Activated naive CD8-positive, alpha-beta T cell treated with anti-CD3 and anti-CD28 coated beads, Interleukin-2, amount 10 ng/mL, durations not matched to agents 7 days and 5 days (primary cell): Measurements from ENCODE around the gene MYEOV. TPM values are rescaled to one million over a fixed set of nuclear protein-coding genes. Genes with fewer than 3 reads are reported as not detected.

Experiments used
- ATAC-seq: fragments of 150-1000 bp; cut with Tn5 transposase; one replicate; pipeline ENCODE4 v1.10.0; 2021; ENCODE audit warnings: low read depth, moderate library complexity
- POLR2A ChIA-PET: fragments of 350-600 bp; sonication (Branson Sonifier 250); formaldehyde crosslinking; loops from one replicate; lab custom pipeline; 2021; ENCODE audit warnings: antibody characterized with exemption; lab: Charles Lee
- DNase-seq: peaks from one replicate; pipeline ENCODE4 v3.0.0; 2021
- H3K27ac Mint-ChIP-seq: one replicate; pipeline ENCODE4 v1.8.0; 2022; ENCODE audit warnings: mild to moderate bottlenecking, mixed read lengths
- H3K27me3 Mint-ChIP-seq: one replicate; pipeline ENCODE4 v1.8.0; 2022; ENCODE audit warnings: mild to moderate bottlenecking, moderate library complexity, mixed read lengths
- H3K36me3 Mint-ChIP-seq: one replicate; pipeline ENCODE4 v1.8.0; 2021; ENCODE audit warnings: mild to moderate bottlenecking, mixed read lengths
- H3K4me1 Mint-ChIP-seq: one replicate; pipeline ENCODE4 v1.8.0; 2021; ENCODE audit warnings: mixed read lengths
- H3K4me3 Mint-ChIP-seq: one replicate; pipeline ENCODE4 v1.8.0; 2022; ENCODE audit warnings: mild to moderate bottlenecking, moderate library complexity, mixed read lengths
- H3K9me3 Mint-ChIP-seq: one replicate; pipeline ENCODE4 v1.8.0; 2021; ENCODE audit warnings: mixed read lengths
- total RNA-seq, 2 experiments: library from RNA; stranded (reverse); gene quantifications; one replicate each; pipeline ENCODE4 v1.2.3, GENCODE V29; 2021

Gene MYEOV
- total RNA-seq = not detected

GRCh38 chr11:69293819-69294505, at the start of gene MYEOV:
TSS of gene MYEOV (plus strand) at chr11:69294155. CDS start at chr11:69295355, 1,200 bp downstream.
- no peak for DNase-seq
- POLR2A ChIA-PET = interaction anchor here (1.7 kb wide), 1 partner anchor 349 kb away, joined by 6 read pairs; no protein-coding TSS in a partner anchor
- Mint-ChIP-seq H3K4me1 (peaks cover 27% of the 10 kb centered on the region), H3K27me3 (peaks cover 4% of the 10 kb centered on the region), H3K36me3 (no peaks in the 10 kb centered on the region), H3K4me3 (no peak within 1 kb of the TSS), H3K27ac (peak within 1 kb of the TSS; percentile 58), H3K9me3 (no peaks in the 10 kb centered on the region)
- ATAC-seq = no peak

- POLR2A ChIA-PET = no interaction called here
- ATAC-seq (no peak), DNase-seq (no peak)
- no peak overlapping the region for H3K4me3 Mint-ChIP-seq
- H3K27ac Mint-ChIP-seq = no peak overlapping the region
- peaks cover 8% of the 10 kb centered on the region for H3K27me3 Mint-ChIP-seq
- peaks cover 3% of the 10 kb centered on the region for H3K9me3 Mint-ChIP-seq
- H3K4me1 Mint-ChIP-seq = peaks cover 8% of the 10 kb centered on the region
- H3K36me3 Mint-ChIP-seq = peaks cover 5% of the 10 kb centered on the region
These were observed 49.7 kb upstream of the MYEOV start for GRCh38 chr11:69244266-69244665.

DNA sequence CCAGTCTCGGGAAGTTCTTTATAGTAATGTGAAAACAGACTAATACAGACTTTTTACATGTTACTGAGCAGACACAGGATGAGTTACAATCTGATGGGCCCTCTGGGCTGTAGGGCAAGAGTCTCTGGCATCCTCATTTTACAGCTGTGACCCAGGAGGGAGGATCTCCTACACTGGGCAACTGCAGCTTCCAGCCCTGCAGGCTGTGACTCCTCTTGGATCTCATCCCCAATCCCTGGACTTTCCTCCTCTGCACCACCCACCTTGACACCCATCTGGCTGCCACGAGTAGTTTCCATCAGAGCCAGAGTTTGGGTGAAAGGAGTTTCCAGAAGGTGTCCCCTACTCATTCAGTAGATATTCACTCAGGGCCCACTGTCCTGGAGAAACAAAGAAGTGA, 48.9 kb upstream of the MYEOV start:
- H3K4me1 Mint-ChIP-seq = peaks cover 8% of the 10 kb centered on the region
- H3K27me3 Mint-ChIP-seq = peaks cover 8% of the 10 kb centered on the region
- H3K27ac Mint-ChIP-seq = no peak overlapping the region
- peaks cover 5% of the 10 kb centered on the region for H3K36me3 Mint-ChIP-seq
- peaks cover 3% of the 10 kb centered on the region for H3K9me3 Mint-ChIP-seq
- POLR2A ChIA-PET = no interaction called here
- no peak for ATAC-seq
- no peak overlapping the region for H3K4me3 Mint-ChIP-seq
- no peak for DNase-seq

GRCh38 chr11:69245491-69246345, 48.2 kb upstream of the MYEOV start:
- no peak for DNase-seq
- ATAC-seq = no peak

GRCh38 chr11:69249311-69250185, 44.4 kb upstream of the MYEOV start:
- Mint-ChIP-seq H3K27ac (no peak overlapping the region), H3K27me3 (peaks cover 10% of the 10 kb centered on the region), H3K9me3 (peaks cover 7% of the 10 kb centered on the region), H3K36me3 (no peaks in the 10 kb centered on the region), H3K4me1 (no peaks in the 10 kb centered on the region), H3K4me3 (no peak overlapping the region)
- POLR2A ChIA-PET = no interaction called here
- ATAC-seq = no peak
- DNase-seq = no peak

More at GRCh38 chr11:69245491-69246345, 48.2 kb upstream of the MYEOV start:
- H3K4me1 Mint-ChIP-seq = peaks cover 8% of the 10 kb centered on the region
- no peak overlapping the region for H3K4me3 Mint-ChIP-seq
- peaks cover 8% of the 10 kb centered on the region for H3K27me3 Mint-ChIP-seq
- no peak overlapping the region for H3K27ac Mint-ChIP-seq
- POLR2A ChIA-PET = no interaction called here
- H3K9me3 Mint-ChIP-seq = peaks cover 3% of the 10 kb centered on the region
- peaks cover 5% of the 10 kb centered on the region for H3K36me3 Mint-ChIP-seq

- H3K36me3 Mint-ChIP-seq = no peaks in the 10 kb centered on the region
- no peak overlapping the region for H3K4me3 Mint-ChIP-seq
- DNase-seq = no peak
- ATAC-seq = no peak
- no peaks in the 10 kb centered on the region for H3K4me1 Mint-ChIP-seq
- H3K27me3 Mint-ChIP-seq = peaks cover 10% of the 10 kb centered on the region
- peaks cover 13% of the 10 kb centered on the region for H3K9me3 Mint-ChIP-seq
- H3K27ac Mint-ChIP-seq = no peak overlapping the region
- POLR2A ChIA-PET = no interaction called here
These were observed 43.5 kb upstream of the MYEOV start for GRCh38 chr11:69250186-69251056.

GRCh38 chr11:69251057-69251393, 42.9 kb upstream of the MYEOV start:
- DNase-seq (no peak), ATAC-seq (no peak)
- Mint-ChIP-seq H3K27me3 (peaks cover 10% of the 10 kb centered on the region), H3K4me3 (no peak overlapping the region), H3K36me3 (no peaks in the 10 kb centered on the region), H3K27ac (no peak overlapping the region), H3K4me1 (no peaks in the 10 kb centered on the region), H3K9me3 (peaks cover 16% of the 10 kb centered on the region)
- POLR2A ChIA-PET = no interaction called here

DNA sequence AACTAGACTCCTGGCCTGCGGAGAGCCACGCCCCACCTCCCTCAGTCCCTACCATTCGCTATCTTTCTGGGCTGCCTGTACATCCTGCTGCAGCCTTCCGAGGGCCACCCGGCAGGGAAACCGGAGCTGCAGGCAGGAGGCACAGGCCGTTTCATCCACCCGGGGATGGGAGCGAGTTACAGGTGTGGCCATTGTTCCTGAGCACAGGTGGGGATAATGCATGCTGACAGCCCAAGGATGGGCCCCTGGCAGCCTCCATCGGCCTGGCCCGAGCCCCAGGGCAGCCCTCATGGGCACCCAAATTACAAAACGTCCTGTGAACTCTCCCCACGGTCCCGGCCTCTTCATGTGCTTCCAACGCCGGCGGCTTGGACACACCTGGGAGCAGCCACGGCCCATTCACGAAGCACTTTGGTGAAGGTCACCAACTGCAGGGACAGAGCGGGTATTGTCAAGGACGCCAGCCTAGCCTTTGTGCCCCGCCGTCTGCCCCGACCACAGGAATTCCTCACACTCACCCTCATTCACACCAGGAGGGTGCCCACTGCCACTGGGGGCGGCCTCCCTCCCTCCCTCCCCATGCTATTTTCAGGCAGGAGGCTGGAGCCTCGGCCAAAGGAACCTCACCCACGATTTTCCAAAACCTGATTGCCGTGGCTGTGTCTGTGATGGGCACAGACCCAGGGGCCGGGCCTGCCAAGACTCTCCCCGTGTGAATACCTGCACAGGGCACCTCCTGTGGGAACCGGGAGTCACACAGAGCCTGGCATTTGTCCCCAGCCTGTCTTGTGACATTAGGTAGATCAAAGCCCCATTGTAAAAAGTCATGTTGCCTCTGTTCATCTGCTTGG, 42.1 kb upstream of the MYEOV start:
- no peak overlapping the region for H3K27ac Mint-ChIP-seq
- no peak overlapping the region for H3K4me3 Mint-ChIP-seq
- no peaks in the 10 kb centered on the region for H3K4me1 Mint-ChIP-seq
- peaks cover 7% of the 10 kb centered on the region for H3K27me3 Mint-ChIP-seq
- POLR2A ChIA-PET = no interaction called here
- DNase-seq (no peak), ATAC-seq (no peak)
- H3K36me3 Mint-ChIP-seq = no peaks in the 10 kb centered on the region
- peaks cover 17% of the 10 kb centered on the region for H3K9me3 Mint-ChIP-seq

GRCh38 chr11:69252490-69252837, 41.5 kb upstream of the MYEOV start:
- Mint-ChIP-seq H3K9me3 (peaks cover 17% of the 10 kb centered on the region), H3K27ac (no peak overlapping the region), H3K4me3 (no peak overlapping the region), H3K36me3 (no peaks in the 10 kb centered on the region), H3K4me1 (no peaks in the 10 kb centered on the region), H3K27me3 (peaks cover 2% of the 10 kb centered on the region)
- no peak for ATAC-seq
- DNase-seq = no peak
- POLR2A ChIA-PET = no interaction called here

DNA sequence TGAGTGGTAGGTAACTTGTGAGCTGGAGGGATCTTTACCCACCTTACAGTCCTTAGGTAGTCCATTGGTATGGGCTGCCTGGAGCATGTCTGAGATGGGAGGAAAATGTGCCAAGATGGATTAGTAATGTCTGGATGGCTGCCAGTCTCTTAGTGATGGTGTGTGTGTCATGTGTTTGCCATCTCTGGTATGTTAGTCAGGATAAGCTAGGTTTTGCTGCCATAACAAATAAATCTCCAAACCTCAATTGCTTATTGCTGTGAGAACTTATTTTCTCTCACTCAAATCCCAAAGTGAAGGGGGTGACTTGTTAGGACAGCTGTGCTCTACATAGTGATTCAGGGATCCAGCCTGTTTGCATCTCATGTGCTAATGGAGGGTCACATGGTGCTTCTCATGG, 40.9 kb upstream of the MYEOV start:
- H3K36me3 Mint-ChIP-seq = no peaks in the 10 kb centered on the region
- DNase-seq (no peak), ATAC-seq (no peak)
- no peaks in the 10 kb centered on the region for H3K4me1 Mint-ChIP-seq
- peaks cover 17% of the 10 kb centered on the region for H3K9me3 Mint-ChIP-seq
- H3K27me3 Mint-ChIP-seq = peaks cover 2% of the 10 kb centered on the region
- H3K4me3 Mint-ChIP-seq = no peak overlapping the region
- no peak overlapping the region for H3K27ac Mint-ChIP-seq
- POLR2A ChIA-PET = no interaction called here

GRCh38 chr11:69257134-69257533, 36.8 kb upstream of the MYEOV start:
- ATAC-seq (no peak), DNase-seq (no peak)
- peaks cover 18% of the 10 kb centered on the region for H3K9me3 Mint-ChIP-seq
- H3K27ac Mint-ChIP-seq = no peak overlapping the region
- H3K27me3 Mint-ChIP-seq = peaks cover 6% of the 10 kb centered on the region
- H3K4me3 Mint-ChIP-seq = no peak overlapping the region
- no peaks in the 10 kb centered on the region for H3K36me3 Mint-ChIP-seq
- H3K4me1 Mint-ChIP-seq = no peaks in the 10 kb centered on the region
- POLR2A ChIA-PET = no interaction called here
